Skeletal muscle satellite cell (primary cell): Measurements from ENCODE around the gene FNDC8. TPM values are rescaled to one million over a fixed set of nuclear protein-coding genes. Genes with fewer than 3 reads are reported as not detected.

Source experiments
- H3K27me3 ChIP-seq: 2 replicates; pipeline ENCODE4 v1.7.0; 2013; ENCODE audit warnings: low read length; ENCODE audit not compliant: control insufficient read depth, insufficient read depth
- H3K36me3 ChIP-seq: 2 replicates; pipeline ENCODE4 v1.7.0; 2013; ENCODE audit warnings: mild to moderate bottlenecking, control low read depth, low read length; ENCODE audit not compliant: insufficient read depth
- H3K4me1 ChIP-seq: 2 replicates; pipeline ENCODE4 v1.7.0; 2013; ENCODE audit warnings: low read length; ENCODE audit not compliant: control insufficient read depth, insufficient read depth
- H3K4me2 ChIP-seq: 2 replicates; pipeline ENCODE4 v1.7.0; 2013; ENCODE audit warnings: mild to moderate bottlenecking, low read length
- H3K4me3 ChIP-seq: 2 replicates; pipeline ENCODE4 v1.7.0; 2013; ENCODE audit warnings: low read length
- H3K9ac ChIP-seq: 2 replicates; pipeline ENCODE4 v1.7.0; 2013; ENCODE audit warnings: mild to moderate bottlenecking, low read depth, low read length, moderate library complexity
- H3K9me3 ChIP-seq: replicated peaks from 2 replicates; pipeline ENCODE4 v1.7.0; 2013; ENCODE audit warnings: mild to moderate bottlenecking, control low read depth, low read length
- total RNA-seq: library from RNA; depleted of rRNA; stranded (reverse); fragments of >200 nt; gene quantifications from 2 replicates; pipeline ENCODE4 v1.2.3, GENCODE V29; 2012; rRNA removed

FNDC8 gene
- not detected in 2 replicates for total RNA-seq

DNA sequence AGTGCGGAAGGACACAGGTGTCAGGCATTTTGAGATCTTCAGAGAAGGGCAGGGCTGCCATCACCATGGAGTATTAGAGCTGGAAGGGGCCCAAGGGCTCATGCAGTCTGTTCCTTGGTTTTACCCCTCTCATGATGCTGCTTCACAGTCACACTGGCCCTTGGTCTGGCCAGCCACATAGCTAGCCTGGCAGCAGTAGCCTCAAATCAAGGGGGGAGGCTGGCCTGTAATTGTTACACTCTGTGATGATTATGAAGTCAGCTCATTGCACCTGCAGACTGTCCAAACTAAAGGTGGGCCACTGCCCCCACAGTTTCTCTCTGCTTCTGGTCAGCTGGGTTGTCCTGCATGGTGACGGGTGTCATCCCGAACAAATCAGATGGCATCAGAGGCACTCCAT lies at the start of gene FNDC8:
Gene FNDC8 (plus strand): TSS at position 301 of the 400 bp plus-strand sequence. CDS start 79 bp downstream, at position 380.
- no peak within 1 kb of the TSS for H3K4me2 ChIP-seq
- no peaks in the 10 kb centered on the region for H3K9me3 ChIP-seq
- H3K36me3 ChIP-seq: no peaks in the 10 kb centered on the region
- H3K27me3 ChIP-seq: no peaks in the 10 kb centered on the region
- peaks cover 14% of the 10 kb centered on the region for H3K4me1 ChIP-seq
- no peak within 1 kb of the TSS for H3K4me3 ChIP-seq
- no peak within 1 kb of the TSS for H3K9ac ChIP-seq

GRCh38 chr17:35073183-35073790 lies 48.1 kb upstream of the FNDC8 start:
- Histone ChIP-seq H3K27me3 (no peaks in the 10 kb centered on the region), H3K9me3 (no peaks in the 10 kb centered on the region), H3K4me3 (no peak overlapping the region), H3K36me3 (peaks cover 6% of the 10 kb centered on the region), H3K4me1 (peaks cover 34% of the 10 kb centered on the region), H3K4me2 (no peak overlapping the region), H3K9ac (no peak overlapping the region)

DNA sequence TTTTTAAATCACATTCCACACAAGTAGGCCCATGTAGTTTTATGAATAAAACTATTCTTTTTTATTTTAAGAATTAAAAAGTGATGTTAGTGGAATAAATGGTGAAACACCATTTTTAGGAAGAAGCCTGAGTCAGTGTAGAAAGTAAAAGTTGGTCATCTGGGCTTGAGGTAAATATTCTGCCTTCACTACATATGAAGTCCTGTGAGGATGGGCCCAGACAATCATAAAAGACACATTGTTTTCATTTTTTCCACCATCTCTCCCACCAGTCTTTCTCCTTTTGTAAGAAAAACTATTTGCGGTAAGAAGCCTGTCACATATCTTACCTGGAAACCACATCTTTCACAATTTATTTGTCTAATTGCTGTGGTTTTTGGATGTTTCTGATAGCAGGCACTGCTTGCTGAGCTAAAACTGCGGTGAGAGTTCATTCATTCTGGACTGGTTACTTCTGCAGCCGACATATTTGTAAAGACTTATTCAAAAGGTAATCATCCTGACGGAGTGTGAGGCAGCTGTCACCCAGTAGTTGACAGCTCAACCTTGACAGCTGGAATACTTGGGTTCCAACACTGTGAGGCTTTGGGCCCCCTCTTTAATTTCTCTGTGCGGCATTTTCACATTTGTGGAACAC lies 47.3 kb upstream of the FNDC8 start:
- Histone ChIP-seq H3K4me2 (no peak overlapping the region), H3K4me1 (peaks cover 27% of the 10 kb centered on the region), H3K27me3 (no peaks in the 10 kb centered on the region), H3K36me3 (peaks cover 6% of the 10 kb centered on the region), H3K4me3 (no peak overlapping the region), H3K9me3 (no peaks in the 10 kb centered on the region), H3K9ac (no peak overlapping the region)

DNA sequence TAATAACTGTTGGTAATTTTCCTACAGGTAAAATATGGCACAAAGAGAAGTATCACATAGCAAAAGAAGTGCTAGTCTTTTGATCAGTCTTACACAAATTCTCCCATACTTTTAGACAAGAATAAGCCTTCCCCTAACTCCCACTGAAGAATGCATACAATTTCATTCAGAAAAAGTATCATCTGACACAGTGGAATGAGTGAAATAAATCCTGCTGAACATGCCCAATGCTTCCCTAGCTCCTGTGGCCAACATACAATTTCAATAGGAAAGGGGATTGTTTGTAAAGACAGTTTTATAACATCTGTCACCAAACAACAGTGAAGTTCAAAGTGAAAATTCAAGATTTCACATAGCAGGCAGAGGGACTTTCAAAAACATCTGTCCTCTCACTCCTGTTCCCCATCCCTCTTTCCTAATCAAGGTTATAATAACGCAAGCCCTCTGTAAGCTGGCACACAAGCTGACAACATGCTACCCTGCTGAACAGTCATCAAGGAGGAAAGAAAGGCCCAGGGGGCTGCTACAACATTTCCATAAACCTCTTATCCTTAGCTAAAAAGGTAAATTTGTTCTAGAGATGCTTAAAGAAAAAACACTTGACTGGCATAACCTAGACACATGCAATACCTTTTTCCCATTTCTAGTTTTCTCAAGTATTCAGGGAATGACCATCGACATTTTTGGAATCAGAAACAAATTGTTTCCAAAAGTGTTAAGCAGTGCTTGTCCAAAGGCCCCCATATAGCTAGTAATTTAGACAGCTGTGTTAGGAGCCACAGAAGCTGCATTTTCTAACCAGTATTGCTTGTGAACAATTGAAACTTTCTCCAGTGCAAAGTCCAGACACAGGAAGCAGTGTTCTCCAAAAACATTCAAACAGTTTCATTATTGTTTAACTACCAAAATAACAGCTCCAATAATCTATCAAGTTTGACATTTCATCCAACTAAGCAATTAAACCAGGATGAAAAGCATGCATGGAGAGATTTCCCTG lies 46.4 kb upstream of the FNDC8 start:
- Histone ChIP-seq H3K4me3 (no peak overlapping the region), H3K9me3 (no peaks in the 10 kb centered on the region), H3K4me1 (peaks cover 27% of the 10 kb centered on the region), H3K27me3 (no peaks in the 10 kb centered on the region), H3K9ac (no peak overlapping the region), H3K4me2 (no peak overlapping the region), H3K36me3 (peaks cover 6% of the 10 kb centered on the region)

DNA sequence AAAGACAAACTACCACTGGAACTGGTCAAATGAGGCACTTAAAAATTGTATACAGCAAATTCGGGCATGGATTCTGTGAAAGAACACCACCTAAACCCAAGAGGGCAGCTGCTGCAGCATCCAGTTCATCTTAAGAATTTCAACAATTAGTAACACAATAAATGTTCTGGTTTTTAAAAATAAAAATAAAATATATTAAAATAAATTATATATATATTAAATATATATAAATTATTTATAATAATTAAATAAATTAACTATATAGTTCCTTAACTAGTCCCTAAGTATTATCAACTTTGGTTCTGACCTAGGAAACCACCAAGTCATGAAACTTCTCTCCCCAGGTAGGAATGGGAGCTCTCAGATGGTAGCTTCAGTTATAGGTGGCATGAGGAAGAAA lies 44.5 kb upstream of the FNDC8 start:
- H3K9me3 ChIP-seq: no peaks in the 10 kb centered on the region
- H3K9ac ChIP-seq: no peak overlapping the region
- H3K4me3 ChIP-seq: no peak overlapping the region
- H3K27me3 ChIP-seq: no peaks in the 10 kb centered on the region
- no peak overlapping the region for H3K4me2 ChIP-seq
- peaks cover 3% of the 10 kb centered on the region for H3K36me3 ChIP-seq
- H3K4me1 ChIP-seq: peaks cover 39% of the 10 kb centered on the region

- H3K27me3 ChIP-seq: no peaks in the 10 kb centered on the region
- H3K36me3 ChIP-seq: no peaks in the 10 kb centered on the region
- no peaks in the 10 kb centered on the region for H3K9me3 ChIP-seq
- H3K4me1 ChIP-seq: peaks cover 57% of the 10 kb centered on the region
- H3K4me2 ChIP-seq: no peak overlapping the region
- no peak overlapping the region for H3K4me3 ChIP-seq
- no peak overlapping the region for H3K9ac ChIP-seq
Observed at GRCh38 chr17:35079547-35080423, 41.6 kb upstream of the FNDC8 start.

GRCh38 chr17:35080536-35080935 lies 40.9 kb upstream of the FNDC8 start:
- H3K9ac ChIP-seq: no peak overlapping the region
- no peaks in the 10 kb centered on the region for H3K36me3 ChIP-seq
- no peak overlapping the region for H3K4me3 ChIP-seq
- H3K4me2 ChIP-seq: no peak overlapping the region
- no peaks in the 10 kb centered on the region for H3K9me3 ChIP-seq
- H3K4me1 ChIP-seq: peaks cover 55% of the 10 kb centered on the region
- H3K27me3 ChIP-seq: no peaks in the 10 kb centered on the region

- H3K4me3 ChIP-seq: no peak overlapping the region
- no peaks in the 10 kb centered on the region for H3K36me3 ChIP-seq
- H3K9ac ChIP-seq: no peak overlapping the region
- H3K9me3 ChIP-seq: no peaks in the 10 kb centered on the region
- H3K4me2 ChIP-seq: no peak overlapping the region
- H3K27me3 ChIP-seq: no peaks in the 10 kb centered on the region
- peaks cover 66% of the 10 kb centered on the region for H3K4me1 ChIP-seq
Observed at GRCh38 chr17:35081638-35082037, 39.8 kb upstream of the FNDC8 start.

DNA sequence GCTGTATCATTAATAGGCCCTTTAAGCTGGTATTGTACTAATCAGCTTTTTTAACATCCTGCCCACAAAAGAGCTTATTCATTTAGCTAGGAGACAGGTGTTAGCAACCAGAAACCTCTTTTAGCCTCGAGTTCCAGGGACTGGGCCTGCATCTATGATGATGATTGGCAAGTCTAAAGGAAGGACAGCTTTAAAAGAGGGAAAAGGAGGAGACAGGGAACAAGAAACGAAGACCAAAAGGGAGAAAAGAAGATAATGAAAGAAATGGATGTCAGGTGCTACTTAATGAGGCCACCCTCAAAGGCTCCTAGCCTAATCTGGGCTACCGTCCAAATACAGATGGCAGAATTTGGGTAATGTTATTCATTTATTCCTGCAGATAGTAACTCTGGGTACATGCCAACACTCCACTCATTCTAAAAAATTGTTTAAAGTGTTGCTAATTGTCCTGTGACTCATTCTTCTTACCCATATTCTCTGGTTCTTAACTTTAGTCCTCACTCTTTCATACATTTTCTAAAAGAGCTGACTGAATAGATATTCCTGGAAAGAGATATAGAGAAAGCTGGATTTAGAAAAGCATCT lies 39.2 kb upstream of the FNDC8 start:
- no peaks in the 10 kb centered on the region for H3K27me3 ChIP-seq
- H3K4me3 ChIP-seq: no peak overlapping the region
- no peaks in the 10 kb centered on the region for H3K9me3 ChIP-seq
- H3K36me3 ChIP-seq: no peaks in the 10 kb centered on the region
- H3K4me1 ChIP-seq: peaks cover 71% of the 10 kb centered on the region
- H3K4me2 ChIP-seq: peak overlapping the region; percentile 64
- no peak overlapping the region for H3K9ac ChIP-seq

DNA sequence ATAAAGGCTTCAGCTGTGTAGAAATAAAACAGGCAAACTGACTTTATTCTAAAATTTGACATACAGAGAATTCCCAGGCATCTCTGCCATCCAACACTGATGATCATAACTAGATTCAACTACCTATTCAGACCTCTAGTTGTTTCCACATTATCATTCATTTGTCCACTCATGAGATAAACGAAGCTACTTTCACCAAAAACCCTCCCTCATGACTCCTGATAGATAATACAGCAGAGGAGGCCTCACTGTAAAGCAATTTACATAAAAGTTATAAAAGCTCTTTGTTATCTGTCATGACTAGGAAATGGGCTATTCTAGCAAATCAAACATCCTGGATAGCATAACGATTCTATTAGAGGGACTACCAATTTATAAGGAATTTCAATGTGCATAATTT lies 38.3 kb upstream of the FNDC8 start:
- Histone ChIP-seq H3K9me3 (no peaks in the 10 kb centered on the region), H3K36me3 (no peaks in the 10 kb centered on the region), H3K4me3 (no peak overlapping the region), H3K4me1 (peaks cover 80% of the 10 kb centered on the region), H3K9ac (no peak overlapping the region), H3K4me2 (peak overlapping the region; percentile 64), H3K27me3 (no peaks in the 10 kb centered on the region)
